Body of pancreas (tissue), 2 donors: ENCODE measurements around the gene ATXN3. TPM values are rescaled to one million over a fixed set of nuclear protein-coding genes. Genes with fewer than 3 reads are reported as not detected.

Source experiments
- total RNA-seq, 2 donors: library from RNA; depleted of rRNA; stranded (reverse); fragments of >200 nt; gene quantifications; one replicate each; pipeline ENCODE4 v1.1.0, GENCODE V29; 2016

The ATXN3 gene
- total RNA-seq, 2 donors from 2014 or later, result 5.9 to 16.1 TPM

Other genes with a start within 250 kb of the ATXN3 start
- 100 to 1,000 TPM; 105 to 168 TPM for gene TC2N, start 239.0 kb downstream of the ATXN3 start, total RNA-seq
- 100 to 1,000 TPM in 1 of 2 donors, 10 to 100 TPM in 1; 52.1 to 129 TPM for gene FBLN5, start 158.9 kb downstream of the ATXN3 start, total RNA-seq
- gene TRIP11, start 66.5 kb downstream of the ATXN3 start, total RNA-seq, result 10 to 100 TPM; 25.2 to 33.6 TPM
- gene NDUFB1, start 15.1 kb upstream of the ATXN3 start, total RNA-seq, result 100 to 1,000 TPM in 1 of 2 donors, 10 to 100 TPM in 1; 36.6 to 186 TPM
- gene CPSF2, start 15.4 kb upstream of the ATXN3 start, total RNA-seq, result 10 to 100 TPM in 1 of 2 donors, 1 to 10 TPM in 1; 7.8 to 19.1 TPM
- under 1 TPM in 1 of 2 donors, not detected in 1; 0.26 TPM for gene SLC24A4, start 216.6 kb upstream of the ATXN3 start, total RNA-seq